ENCODE measurements around the gene BPIFB3.

BPIFB3 gene

DNA sequence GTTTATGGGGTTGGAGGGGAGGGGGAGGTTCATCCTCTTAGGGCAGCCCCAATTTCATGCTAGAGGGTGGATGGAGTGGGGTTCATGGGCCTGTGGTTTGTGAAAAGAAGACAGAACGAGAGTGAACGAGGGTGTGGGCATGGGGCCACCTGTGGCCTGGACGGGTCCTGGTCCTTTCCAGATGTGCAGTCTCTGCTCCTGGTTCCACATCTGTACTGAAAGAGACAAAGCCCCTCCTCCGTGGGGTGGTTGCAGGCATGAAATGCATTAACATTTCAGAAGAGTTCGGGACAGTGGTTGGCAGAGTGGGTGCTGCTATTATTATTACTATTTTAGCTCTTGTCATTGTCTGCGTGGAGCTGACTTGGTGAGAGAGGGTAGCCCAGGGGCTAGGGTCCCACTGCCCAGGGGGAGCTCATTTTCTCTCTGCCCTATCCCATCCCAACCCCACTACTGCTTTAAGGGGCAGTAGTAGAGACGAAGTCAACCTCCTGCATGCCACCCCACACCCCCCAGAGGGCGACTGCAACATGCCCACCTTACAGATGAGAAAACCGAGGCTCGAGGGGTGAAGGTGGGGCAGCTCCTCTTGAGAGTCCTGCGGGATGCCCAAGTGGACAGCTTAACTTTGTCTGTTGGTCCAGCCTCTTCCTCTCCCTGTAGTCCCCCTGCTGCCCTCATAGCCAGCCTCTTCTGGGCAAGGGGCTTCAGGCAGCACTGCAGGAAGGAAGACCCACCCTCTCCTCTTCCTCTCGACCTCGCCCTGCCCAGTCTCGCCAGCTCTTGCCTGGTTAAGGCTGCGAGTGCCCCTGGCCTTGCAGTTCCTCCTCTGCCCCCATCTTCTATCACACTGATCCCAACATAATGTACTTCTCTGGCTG lies 37.8 kb upstream of the BPIFB3 start:
- FAIRE-seq, result no peak
- no peak for DNase-seq (ENCODE audit: extremely low spot score, insufficient read length, low read depth)

DNA sequence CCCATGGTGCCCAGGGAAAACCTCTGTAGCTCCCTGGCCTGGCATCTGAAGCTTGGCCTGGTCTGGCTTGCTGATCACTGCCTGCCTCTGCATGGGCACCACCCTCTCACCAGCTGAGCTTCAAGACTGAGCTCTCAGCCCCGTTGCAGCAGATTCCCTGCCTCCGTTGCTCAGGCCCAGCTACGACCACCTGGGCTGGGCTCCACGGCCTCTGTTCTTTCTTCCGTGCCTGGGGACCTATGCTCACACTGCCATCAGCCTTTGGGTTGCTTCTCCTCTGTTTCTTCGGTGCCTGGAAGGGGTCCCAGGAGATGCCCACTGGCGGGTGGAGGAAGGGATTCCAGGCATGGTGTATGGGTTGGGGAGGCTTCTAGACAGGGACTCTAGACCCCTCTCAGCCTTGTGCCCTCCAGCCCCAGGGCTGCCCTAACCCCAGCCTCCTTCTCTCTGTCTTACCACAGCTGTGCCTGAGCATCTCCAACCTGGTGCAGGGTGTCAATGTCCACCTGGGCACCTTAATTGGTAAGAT lies 37.1 kb upstream of the BPIFB3 start:
- FAIRE-seq, result no peak
- DNase-seq (ENCODE audit: extremely low spot score, insufficient read length, low read depth), result no peak

DNA sequence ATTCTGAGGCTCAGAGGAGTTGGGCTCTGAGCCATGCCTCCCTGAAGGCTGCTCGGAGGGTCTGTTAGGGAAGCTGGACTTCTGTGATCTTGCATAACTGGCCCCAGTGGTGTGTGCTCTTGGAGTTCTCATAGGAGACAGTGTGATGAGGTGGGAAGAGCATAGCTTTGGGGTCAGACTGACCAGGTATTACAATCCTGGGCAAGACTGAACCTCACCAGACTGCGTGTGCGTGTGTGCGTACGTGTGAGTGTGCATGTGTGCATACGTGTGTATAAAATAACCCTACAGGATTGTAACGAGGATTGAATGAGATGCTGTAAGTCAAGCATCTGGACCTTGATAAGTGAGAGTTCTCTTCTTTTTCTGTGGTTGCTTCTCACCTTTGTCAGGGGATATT lies 36.2 kb upstream of the BPIFB3 start:
- no peak for FAIRE-seq
- DNase-seq (ENCODE audit: extremely low spot score, insufficient read length, low read depth), result no peak

DNA sequence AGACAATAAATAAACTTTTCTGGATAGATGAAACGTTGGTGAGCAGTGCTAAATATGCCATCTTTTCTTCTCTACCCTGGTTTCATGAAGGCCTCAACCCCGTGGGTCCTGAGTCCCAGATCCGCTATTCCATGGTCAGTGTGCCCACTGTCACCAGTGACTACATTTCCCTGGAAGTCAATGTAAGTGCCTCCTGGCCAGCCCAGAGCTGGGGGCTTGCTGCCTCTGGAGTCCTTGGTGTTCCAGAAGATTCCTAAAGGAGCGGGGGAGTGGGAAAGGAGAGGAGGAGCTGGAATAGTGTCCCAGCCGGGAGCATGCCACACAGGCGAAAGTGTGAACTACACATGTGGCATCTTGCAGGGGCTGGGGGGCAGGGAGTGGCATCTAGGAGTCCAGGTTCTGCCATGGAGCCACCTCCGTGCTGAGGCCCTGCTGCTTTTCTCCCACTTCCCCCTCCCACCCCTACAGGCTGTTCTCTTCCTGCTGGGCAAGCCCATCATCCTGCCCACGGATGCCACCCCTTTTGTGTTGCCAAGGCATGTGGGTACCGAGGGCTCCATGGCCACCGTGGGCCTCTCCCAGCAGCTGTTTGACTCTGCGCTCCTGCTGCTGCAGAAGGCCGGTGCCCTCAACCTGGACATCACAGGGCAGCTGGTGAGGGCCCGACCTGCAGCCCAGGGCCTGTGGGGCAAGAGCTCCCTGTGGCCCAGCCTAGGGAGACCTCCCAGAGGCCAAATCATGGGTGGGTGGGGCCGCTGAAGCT lies 35.4 kb upstream of the BPIFB3 start:
- DNase-seq (ENCODE audit: extremely low spot score, insufficient read length, low read depth) (no peak), FAIRE-seq (no peak)

DNA sequence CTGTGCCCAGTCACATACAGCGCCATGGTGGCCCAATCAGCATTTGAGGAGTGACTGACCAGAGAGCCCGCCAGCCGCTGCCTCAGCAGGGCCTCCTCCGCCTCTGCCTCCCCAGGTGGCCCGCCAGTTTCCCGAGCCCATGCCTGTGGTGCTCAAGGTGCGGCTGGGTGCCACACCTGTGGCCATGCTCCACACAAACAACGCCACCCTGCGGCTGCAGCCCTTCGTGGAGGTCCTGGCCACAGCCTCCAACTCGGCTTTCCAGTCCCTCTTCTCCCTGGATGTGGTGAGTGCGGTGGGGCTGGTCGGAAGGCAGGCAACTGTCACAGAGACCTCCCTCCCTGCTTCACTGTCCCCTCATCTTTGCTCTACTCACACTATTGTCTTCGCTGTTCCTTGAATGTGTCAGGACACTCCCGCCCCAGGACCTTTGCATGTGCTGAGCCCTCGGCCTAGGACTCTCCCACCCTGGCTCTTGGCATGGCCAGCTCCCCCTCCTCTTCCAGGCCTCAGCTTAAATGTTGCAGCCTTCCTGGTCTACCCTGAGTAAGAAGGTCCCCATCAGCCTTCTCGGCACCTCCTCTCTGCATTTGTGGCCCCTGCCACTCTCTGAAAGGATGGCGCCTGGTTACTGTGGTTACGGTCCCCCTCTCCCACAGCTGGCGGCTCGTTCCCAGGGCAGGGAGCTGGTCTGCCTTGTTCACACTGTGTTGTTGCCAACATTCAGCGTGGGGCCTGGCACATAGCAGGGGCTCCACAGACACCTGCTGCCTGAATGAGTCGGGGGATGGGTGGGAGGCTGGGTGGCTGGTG lies 34.0 kb upstream of the BPIFB3 start:
- DNase-seq (ENCODE audit: extremely low spot score, insufficient read length, low read depth), result no peak
- no peak for FAIRE-seq

DNA sequence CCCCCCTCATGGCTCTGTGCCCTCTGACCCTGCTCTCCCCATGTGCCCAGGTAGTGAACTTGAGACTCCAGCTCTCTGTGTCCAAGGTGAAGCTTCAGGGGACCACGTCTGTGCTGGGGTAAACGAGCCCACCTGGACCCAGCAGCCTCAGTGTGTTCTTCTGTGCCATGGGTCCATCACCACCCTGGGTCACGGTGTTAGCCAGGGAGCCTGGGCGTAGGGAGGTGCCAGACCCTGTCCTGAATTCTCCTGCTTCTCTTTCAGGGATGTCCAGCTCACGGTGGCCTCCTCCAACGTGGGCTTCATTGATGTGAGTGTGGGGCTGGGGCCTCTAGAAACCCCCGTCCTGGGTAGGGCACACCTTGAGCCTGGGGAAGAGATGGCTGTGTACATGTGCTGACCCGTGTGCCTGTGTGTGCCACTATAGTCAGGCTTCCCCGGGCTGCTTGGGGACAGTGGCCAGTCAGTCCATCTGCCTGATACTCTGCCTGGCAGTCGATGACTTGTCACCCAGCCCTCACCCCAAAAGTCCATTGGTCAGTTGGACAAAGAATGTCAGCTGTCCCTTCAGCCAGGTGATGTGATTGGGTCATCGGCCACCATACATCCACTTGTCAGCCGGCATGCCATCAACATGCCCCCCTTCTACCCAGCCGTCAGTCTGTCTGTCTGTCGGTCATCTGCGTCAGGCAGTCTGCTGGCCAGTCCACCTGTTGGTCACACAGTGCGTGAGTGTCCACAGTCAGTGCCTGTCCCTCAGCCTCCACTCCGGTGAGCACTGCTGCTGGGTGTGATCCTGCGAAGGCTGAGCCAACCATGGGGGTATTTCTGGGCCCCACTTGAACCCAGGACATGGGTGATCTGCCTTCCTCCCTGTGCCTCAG lies 33.2 kb upstream of the BPIFB3 start:
- DNase-seq (ENCODE audit: extremely low spot score, insufficient read length, low read depth) (no peak), FAIRE-seq (no peak)

DNA sequence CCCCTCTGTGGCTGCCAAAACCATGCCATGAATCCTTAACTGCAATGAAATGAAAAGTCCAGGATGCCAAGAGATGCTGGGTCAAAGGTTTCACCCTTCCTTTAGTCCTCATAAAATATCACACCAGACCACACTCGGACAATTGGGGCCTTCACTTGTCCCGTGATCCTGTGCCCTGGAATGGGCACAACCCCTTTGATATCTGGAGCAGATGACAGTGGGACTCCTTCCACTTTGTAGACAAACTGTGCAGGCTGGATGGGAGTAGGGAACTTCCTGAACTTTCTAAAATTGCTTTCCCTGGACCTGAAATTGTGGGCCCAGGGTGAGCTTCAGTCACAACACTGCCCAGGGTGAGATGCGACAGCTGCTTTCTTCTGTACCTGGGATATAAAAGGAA lies 31.8 kb upstream of the BPIFB3 start:
- DNase-seq (ENCODE audit: extremely low spot score, insufficient read length, low read depth), result no peak
- no peak for FAIRE-seq

DNA sequence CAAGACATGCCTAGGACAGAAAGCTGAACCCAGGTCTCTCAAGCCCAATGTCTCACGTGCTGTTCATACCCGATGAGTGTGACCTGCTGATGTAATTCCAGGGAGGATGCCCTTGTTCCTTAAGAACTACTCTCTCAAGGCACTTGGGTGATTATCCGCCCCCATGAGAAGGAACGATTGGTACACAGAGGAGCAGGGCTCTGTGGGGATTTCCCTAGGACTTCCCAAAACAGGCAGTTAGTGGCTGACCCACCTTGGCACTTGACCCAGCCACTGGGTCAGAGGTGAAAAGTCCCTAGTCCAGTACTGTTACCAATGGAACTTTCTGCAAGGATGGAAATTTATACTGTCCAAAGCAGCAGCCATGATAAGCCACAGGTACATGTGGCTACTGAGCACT lies 31.4 kb upstream of the BPIFB3 start:
- FAIRE-seq (no peak), DNase-seq (ENCODE audit: extremely low spot score, insufficient read length, low read depth) (no peak)

DNA sequence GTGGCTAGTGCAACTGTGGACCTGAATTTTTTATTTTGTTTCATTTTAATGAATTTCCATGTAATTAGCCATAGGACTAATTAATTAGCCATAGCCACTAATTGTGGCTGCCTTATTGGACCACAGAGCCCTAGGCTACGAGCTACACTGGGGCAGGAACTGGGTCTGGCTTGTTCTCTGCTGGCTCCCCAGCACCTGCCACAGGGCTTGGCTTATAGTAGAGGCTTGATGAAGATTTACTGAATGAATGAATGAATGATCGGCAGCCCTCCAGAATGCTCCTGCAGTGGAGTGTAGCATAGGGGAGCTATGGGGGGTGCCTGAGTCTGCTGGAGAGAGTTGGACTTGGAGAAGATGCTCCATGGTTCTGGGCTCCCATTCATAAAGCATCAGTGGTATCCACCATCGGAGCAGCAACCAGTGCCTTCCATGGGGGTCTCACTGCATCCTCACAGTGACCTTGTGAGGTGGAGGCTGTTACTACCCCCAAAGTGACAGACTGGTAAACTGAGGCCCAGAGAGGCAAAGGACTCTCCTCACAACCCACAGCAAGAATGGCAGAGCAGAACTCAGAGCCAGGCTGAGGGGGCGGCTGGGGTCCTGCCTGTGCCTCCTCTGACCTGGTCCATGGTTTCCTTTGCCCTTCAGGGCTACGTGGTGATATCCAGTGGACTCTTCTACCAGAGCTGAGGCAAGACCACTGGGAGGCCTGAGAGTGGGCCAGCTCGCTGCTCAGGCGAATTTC lies 30.8 kb upstream of the BPIFB3 start:
- no peak for DNase-seq (ENCODE audit: extremely low spot score, insufficient read length, low read depth)

DNA sequence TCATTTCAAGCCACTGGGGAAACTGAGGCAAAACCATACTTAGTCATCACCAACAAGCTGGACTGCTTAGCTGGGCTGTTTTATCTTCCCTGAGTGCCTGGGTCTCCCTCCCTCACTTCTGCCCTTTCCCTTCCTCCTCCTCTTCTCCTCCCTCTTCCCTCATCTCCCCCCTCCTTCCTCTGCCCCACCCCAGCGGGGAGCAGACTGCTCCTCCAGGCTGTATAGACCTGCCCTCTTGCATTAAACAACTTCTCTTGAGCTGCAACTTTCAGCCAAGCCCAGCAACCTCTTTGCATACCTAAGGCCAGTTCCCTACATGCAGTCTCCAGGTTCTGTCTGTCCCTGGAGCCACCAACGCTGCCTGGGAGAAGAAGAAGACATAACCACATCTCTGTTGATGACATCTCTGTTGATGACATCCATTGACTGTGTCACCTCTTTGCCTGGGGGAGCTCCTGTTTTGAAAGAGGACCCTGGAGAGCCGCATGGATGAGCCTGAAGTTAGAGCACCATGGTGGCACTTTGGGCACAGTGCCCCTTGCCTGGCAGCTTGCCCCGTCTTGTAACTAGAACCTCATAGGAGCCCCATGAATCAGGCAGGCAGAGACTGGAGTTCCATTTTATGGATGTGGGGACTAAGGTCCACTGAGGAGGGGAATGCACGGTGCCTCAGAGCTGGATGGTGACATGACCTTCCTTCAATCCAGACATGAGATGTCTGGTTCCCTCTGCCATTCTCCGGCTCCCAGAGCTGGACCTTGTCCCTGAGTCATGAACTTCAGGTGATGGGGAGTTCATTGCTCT lies 30.1 kb upstream of the BPIFB3 start:
- FAIRE-seq (no peak), DNase-seq (ENCODE audit: extremely low spot score, insufficient read length, low read depth) (no peak)

More for the DNA sequence above, 30.8 kb upstream of the BPIFB3 start:
- FAIRE-seq, result no peak

DNA sequence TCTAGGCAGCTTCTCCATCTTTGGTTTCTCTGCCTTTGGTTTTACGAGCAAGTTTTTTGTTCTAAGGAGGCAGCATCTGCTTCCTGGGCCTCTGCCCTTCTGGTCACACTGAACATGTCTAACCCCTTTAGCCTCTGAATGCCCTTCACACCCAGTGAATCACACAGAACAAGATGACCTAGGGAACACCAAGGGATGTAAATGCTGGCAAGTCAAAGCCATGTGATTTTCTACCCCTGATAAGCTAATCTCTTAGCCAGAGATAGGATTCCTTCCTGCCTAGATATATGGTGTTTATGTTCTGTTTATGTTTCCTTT lies 29.5 kb upstream of the BPIFB3 start:
- no peak for FAIRE-seq
- DNase-seq (ENCODE audit: extremely low spot score, insufficient read length, low read depth), result no peak

DNA sequence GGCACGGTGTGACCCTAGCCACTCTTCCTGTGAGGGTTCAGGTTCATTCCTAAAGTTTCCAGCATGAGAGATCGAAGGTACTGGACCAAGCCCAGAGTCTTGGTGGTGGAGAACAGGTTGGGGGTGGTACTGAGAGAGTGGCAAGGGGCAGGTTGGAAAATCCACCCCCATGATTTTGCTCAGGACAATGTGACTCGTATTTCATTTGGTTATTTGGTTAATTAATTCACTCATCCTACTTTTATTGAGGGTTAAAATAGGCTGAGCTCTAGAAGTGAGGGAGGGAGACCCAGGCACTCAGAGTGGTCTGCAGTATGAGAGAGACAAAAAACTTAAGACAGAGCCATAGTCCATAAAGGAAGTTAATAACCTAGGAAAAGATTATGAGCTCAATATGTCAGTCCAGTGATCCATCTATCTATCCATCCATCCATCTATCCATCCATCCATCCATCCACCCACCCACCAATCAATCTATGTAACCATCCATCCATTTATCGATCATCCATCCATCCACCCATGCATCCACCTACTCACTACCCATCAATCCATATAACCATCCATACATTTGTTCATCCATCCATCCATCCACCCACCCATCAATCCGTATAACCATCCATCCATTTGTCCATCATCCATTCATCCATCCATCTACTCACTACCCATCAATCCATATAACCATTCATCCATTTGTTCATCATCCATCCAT lies 28.9 kb upstream of the BPIFB3 start:
- FAIRE-seq (no peak), DNase-seq (ENCODE audit: extremely low spot score, insufficient read length, low read depth) (no peak)

DNA sequence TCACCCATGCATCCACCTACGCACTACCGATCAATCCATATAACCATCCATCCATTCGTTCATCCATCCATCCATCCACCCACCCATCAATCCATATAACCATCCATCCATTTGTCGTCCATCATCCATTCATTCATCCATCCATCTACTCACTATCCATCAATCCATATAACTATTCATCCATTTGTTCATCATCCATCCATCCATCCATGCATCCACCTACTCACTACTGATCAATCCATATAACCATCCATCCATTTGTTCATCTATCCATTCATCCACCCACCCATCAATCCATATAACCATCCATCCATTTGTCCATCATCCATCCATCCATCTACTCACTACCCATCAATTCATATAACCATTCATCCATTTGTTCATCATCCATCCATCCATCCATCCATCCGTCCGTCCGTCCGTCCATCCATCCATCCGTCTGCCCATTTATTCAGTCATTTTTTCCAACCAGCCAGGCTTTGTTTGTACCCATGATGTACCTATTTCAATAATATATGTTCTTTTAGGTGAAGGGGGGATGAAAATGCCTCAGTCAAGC lies 28.3 kb upstream of the BPIFB3 start:
- FAIRE-seq (no peak), DNase-seq (ENCODE audit: extremely low spot score, insufficient read length, low read depth) (no peak)

DNA sequence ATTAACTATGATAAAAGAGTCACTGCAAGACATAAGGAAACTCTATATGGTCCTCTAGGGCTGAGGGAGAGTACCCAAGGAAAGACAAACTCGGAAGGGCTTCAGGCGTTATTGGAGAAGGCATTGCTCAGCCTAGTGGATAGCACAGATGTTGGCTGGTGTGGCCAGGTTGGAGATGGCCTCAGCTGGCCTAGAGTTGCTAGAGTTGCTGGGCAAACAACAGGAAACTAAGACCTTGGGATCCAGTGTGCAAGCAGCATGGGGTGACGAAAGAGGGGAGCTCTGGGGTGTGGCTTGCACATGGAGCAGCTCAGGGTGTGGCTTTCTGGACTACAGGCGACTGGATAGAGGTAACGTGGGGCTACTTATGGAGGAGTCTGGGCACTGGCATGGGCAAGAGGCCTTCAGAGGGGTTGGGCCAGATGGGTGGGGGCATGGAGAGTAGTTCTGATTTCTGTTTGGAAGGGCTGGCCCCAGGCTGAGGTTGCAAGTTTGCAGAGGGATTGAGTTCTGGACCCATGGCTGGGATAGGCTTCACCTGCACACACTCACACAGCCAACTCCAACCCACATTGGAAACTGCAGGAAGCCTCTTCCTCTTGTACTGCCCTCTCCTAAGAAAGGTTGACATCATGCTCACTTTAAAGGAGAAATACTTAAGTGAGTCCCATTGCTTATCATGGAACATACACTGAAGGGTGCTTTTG lies 27.5 kb upstream of the BPIFB3 start:
- FAIRE-seq, result no peak
- no peak for DNase-seq (ENCODE audit: extremely low spot score, insufficient read length, low read depth)

DNA sequence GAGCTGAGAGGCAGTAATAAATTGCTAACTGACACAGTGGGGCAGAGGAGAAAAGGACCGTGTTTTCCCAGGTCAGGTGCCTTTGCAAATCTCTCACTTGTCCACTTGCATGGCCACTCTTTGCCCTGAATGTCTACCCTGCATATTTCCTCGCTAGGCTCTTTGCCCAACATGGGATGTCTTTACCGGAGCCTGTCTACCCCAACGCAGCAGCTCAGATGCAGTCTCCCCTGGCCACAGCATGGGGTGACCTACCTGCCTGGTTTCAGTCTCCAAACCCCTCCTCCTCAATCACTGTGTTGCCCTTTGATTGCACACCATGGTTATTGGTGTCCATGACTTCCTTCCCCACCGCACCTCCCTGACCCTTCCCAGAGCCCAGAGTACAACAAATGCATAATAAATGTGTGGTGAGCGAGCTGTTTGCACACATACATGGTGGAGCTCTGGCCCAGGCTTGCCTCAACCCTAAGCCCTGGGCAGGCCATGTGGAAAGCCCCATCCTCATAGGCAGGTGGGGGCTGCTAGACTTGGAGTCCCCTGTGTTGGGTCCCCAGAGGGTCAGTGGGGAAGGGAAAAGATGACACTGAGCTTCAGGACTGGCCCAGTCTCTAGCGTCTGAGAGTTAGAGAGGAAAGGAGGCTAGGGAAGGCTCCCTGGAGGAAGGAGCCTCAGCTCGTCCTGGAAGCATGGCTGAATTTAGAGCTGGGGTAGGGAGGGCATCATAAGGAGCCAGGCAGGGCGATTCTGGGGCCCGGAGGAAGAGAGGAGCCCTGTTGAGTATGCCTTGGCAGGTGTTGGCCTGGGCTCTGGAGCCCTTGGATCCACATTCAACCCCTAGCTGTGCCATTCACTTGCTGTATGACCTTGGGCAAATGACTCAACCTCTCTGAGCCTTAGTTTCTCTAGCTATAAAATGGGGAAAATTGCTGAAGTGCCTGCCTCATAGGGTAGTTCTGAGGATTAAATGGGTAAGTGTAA lies 26.6 kb upstream of the BPIFB3 start:
- no peak for DNase-seq (ENCODE audit: extremely low spot score, insufficient read length, low read depth)
- no peak for FAIRE-seq

All from GM18507 (cell line).